Cardiac septum (tissue), 1 donor: Measurements from ENCODE around the gene SRPRB. TPM values are rescaled to one million over a fixed set of nuclear protein-coding genes. Genes with fewer than 3 reads are reported as not detected.

Source experiments
- DNase-seq: peaks from one replicate; pipeline ENCODE4 v3.0.0-alpha.2; 2020; ENCODE audit warnings: low spot score
- intact Hi-C: fragments of 100-400 bp; cut with DNase I; formaldehyde crosslinking; loops from one replicate; pipeline ENCODE4 v1.14.0; 2022
- long read RNA-seq: library from polyadenylated mRNA; unstranded; transcript quantifications from one replicate; pipeline ENCODE4 v2.0.0, GENCODE V29; 2021
- total RNA-seq: library from RNA; stranded (reverse); fragmentation: NEBNext Ultra II Directional; extraction: Animal tissue kit (Norgen Biotek cat#: 25700); gene quantifications from one replicate; pipeline ENCODE4 v1.2.1, GENCODE V29; 2021
- donor health status: DM: no; HTN: no; CAD: no.

Gene SRPRB, protein sequence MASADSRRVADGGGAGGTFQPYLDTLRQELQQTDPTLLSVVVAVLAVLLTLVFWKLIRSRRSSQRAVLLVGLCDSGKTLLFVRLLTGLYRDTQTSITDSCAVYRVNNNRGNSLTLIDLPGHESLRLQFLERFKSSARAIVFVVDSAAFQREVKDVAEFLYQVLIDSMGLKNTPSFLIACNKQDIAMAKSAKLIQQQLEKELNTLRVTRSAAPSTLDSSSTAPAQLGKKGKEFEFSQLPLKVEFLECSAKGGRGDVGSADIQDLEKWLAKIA
- 27.6 TPM for total RNA-seq
- long read RNA-seq, partial matches to known transcripts = 24 of 24 reads
- long read RNA-seq, other reads (novel, unspliced or antisense) = 0 of 24 reads

DNA sequence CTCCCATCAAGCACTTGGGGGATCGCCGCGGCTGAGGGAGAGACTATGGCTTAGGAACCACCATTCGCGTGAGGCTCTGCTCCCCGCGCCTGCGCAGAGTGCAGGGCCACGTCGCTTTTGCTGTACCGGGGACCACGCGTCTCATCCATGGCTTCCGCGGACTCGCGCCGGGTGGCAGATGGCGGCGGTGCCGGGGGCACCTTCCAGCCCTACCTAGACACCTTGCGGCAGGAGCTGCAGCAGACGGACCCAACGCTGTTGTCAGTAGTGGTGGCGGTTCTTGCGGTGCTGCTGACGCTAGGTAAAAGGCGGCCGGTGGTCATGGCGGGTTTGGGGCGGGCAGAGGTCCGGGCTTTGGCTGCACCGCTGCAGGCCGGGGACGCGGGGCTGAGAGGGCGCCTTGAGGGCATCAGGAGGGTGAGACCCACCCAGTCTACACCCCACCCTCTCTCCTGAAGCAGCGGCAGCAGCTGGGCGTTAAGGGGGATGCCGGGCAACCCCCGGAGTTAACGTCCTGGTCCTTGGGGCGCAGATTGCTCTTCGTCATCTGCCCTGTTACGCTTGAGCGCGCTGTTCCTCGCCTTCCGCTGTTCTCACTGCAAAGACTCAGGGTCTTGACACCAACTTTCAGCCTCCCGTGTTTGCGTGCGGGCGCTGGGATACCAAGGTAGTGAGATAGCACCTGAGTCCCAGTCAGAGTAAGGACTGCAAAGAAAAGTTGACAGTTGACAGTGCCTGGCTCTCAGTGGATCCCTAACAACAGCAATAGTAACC is at the start of gene SRPRB:
Gene SRPRB (plus strand): TSS at position 114 of the 774 bp plus-strand sequence. CDS start 34 bp downstream, at position 148.
- intact Hi-C loops = loop anchor here (5.0 to 10.0 kb wide), 3 partner anchors 144 to 1081 kb away; partner anchors contain the start of genes ANAPC13, CEP63, NPHP3 and TOPBP1
- peak; percentile 97 for DNase-seq

DNA sequence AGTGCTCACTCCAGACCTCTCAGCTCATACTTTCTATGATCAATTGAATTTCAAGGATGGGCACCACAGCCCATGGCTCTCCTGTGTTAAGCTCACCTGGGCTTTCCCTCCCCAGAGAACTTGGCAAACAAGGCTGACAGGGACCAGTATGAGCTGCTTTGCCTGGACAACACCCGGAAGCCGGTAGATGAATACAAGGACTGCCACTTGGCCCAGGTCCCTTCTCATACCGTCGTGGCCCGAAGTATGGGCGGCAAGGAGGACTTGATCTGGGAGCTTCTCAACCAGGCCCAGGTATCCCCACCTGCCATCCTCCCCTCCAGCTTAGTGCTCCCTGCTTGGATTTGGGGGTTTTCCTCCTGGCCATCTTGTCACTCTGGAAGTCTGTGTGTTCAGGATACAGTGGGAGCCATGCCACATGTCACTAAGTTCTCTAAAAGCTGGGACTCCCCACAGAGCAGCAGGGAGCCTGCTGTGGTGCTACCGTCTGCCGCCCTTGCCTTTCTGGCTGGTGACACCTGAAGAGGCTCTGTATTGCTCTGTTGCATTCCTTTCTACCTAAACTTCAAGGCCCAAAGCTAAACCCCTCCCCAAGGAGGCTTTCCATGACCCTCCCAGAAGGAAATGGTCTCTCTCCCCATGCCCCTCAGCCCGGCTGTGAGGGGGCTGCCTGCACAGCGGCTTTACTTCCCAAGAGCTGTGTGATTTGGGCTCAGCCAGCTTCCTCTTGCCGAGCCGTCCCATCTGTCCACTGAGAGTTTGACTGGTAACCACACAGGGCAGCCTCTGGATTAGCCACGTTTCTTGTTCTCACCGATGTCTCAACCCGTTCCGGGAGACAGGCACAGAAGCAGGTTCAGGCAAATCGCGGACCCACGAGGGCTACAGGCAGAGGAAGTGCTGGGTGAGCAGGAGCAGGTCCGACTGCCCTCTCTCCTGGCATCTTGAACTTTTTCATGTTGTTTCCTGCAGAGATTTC is 48.6 kb upstream of the SRPRB start:
- no peak for DNase-seq
- intact Hi-C loops = no loop called here

DNA sequence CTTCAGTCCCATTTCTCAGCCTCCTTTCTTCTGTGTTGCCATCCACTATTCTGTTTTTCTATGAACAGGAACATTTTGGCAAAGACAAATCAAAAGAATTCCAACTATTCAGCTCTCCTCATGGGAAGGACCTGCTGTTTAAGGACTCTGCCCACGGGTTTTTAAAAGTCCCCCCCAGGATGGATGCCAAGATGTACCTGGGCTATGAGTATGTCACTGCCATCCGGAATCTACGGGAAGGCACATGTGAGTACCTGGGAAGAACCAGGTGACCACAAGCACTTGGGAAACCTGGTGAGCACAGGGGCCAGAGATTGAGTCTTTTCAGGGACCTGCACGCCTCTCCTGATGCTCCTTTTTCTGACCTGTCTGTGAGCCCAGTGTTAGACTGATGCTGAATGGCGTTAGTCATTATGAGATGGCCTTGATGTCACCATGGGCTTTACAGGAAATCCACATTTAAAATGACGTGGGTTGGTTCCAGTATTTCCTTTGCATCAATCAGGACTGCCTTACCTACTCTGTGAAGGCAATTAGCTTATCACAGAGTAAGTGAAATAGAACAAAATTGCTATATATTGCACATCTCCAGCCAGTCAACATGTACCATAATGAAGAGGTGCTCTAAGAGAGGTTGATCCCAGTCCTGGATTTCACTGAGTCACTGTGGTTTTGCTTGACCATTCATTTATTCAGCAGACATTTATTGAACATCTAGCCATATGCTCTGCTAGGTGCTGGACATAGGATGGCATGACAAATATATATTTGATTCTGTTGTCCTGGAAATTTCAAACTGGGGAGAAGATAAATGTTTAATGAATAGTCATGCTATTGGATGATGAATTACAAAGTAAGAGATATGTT is 47.7 kb upstream of the SRPRB start:
- DNase-seq = no peak

DNA sequence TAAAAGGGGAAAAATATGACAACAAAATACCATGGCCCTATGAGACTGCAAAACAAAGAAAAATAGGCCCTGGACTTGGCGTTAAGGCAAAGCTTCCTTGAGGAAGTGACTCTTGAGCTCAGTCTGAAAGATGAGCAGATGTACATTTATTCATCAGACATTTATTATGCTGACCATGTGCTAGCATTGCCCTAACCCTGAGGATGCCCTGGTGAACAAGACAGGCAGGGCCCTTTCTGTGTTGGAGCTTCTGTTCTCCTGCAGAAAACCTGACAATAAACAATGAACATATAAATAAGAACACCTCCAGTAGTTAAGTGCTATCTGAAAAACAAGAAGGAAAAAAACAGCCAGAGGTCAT is 47.1 kb upstream of the SRPRB start:
- intact Hi-C loops = no loop called here
- DNase-seq = no peak

More for the DNA sequence above, 47.7 kb upstream of the SRPRB start:
- intact Hi-C loops = no loop called here

DNA sequence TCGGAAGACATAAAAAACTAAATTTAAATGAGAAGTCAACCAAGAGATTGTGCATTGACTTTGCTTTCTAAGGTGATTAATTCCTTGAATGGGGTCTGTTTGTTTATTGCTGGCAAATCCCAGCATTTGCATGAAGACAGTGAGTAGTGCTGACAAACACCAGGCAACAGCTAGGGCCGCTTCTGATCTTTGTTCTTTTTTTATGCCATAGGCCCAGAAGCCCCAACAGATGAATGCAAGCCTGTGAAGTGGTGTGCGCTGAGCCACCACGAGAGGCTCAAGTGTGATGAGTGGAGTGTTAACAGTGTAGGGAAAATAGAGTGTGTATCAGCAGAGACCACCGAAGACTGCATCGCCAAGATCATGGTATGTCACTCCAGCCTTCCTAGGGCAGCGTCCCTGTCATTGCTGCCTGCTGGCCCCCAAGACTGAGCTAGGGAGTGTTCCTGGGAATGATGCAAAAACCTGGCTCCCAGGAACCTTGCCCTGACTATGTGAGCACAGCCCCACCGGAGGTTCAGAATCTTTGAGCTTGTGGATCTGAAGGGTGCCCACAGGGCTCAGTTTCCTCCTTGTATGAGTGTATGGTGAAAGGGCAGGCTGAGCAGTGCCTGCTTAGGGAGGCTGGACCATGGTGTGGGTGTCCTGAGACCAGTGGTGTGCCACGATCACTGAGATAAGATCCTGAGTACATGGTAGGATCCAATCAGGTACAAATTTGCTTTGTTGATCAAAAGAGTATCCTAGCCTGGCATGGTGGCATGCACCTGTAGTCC is 46.5 kb upstream of the SRPRB start:
- intact Hi-C loops = no loop called here
- DNase-seq = no peak

DNA sequence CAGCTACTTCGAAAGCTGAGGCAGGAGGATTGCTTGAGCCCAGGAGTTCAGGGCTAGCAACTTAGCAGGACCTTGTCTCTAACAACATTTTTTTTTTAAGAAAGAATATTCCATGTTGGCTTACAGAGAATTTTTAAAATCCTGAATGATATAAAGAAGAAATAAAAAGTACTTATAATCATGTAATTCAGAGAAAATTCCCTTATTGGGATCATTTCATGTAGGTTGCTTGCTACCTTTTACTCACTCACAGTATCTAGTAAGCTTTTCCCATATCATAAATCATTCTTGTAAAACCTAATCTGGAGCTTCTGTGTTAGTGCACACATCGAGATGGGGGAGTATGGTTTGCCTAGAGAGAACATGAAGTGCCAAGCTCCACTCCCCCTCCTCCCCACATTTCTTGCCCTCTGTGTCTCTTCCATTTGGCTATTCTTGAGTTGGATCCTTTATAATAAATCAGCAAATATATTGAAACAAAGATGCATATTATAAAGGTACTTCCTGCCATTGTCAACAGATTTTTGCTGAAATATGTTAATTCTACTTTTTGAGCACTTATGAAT is 45.8 kb upstream of the SRPRB start:
- no peak for DNase-seq
- intact Hi-C loops = no loop called here

DNA sequence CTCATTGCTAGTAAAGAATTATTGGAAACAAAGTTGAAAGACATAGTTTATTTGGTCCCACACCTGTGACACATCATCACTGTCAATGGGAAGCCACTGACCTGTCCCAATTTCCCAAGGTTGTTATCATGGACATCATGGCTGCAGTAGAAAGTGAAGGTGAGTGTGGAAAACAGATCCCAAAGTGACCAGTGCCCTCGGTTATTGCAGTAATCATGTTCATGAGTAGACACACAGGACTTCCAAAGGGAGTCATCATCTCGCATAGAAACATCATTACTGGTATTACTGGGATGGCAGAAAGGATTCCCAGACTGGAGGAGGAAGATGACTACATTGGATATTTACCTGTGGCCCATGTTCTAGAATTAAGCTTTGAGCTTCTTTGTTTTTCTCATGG is 44.7 kb upstream of the SRPRB start:
- no peak for DNase-seq
- intact Hi-C loops = no loop called here

DNA sequence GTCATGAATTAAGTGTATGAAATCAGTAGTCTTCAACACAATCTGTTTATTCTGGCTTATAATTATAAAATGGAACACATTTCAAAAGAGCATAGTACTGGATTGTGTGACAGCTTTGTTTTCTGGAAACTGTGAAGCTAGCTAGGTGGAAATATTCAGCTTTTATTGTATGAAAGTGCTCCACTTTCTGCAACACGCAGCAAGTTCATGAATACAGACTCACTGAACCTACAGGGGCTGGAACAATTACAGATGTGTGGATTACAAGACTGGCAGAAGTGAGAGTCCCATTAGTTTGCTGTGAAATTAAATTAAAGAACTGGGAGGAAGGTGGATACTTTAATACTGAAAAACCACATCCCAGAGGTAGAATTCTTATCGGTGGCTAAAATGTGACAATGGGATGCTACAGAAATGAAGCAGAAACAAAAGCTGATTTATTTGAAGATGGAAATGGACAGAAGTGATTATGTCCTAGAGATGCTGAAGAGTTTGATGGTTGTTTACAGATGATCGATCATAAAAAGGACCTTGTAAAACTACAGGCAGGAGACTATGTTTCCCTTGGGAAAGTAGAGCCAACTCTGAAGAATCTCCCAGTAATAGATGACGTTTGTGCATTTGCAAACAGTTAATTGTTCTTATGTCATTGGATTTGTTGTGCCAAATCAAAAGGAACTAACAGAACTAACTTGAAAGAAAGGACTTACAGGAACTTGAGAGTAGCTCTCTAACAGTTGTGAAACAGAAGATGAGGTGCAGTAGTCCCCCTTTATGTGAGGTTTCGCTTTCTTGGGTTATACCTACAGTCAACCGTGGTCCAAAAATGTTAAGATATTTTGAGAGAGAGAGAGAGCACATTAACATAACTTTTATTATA is 43.8 kb upstream of the SRPRB start:
- intact Hi-C loops = no loop called here

DNA sequence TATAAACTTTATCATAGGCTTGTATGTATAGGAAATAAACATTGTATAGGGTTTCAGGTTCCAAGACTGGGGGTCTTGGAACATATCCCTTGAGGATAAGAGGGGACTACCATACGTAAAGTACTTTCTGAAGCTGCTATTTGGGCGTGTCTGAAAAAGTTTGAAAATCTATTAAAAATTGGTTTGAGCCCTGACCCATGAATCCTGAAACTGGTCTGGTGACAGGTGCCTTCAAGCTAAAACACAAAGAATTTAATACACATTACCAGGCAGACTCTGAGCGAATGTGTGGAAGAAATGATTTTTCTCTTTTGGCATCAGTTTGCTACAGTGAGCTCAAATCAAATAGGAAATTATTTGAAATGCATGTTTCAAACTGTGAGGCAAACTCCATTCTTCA is 43.1 kb upstream of the SRPRB start:
- no peak for DNase-seq
- intact Hi-C loops = no loop called here

More for the DNA sequence above, 43.8 kb upstream of the SRPRB start:
- DNase-seq = no peak

DNA sequence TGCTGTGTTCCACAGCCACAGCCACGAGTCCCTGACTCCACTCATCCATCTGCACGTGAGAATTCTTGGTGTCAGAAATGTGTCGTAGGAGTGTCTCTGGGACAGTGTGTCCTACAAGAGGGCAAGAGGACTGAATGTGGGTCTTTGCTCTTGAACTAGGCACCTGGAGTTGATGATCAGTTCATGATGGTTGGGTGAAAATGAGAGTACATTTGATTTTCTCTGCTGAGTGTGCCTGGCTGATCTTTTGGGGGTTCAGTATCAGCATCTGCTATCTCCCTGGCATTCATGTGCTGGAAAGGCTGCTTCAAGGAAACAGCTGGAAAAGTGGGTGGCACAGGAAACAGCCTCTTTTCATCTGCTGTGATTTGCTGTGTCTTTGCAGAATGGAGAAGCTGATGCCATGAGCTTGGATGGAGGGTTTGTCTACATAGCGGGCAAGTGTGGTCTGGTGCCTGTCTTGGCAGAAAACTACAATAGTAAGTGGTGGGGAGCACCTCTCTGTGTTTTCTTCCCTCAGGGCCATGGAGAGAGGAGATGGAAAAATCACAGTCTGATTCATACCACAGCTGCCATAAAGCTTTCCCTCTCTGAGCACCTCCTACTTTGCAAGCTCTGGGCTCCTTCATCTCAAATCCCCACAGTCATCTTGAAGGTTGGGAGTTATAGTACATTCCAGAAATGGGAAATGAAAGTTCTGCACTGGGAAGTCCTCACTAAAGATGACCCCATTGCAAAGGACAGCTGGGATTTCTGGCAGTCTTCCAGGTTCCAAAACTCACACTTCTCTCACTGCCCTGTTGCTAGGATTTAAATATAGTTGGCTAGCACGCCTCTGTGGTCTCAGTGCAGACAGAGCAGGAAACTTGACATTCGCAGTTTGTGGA is 41.6 kb upstream of the SRPRB start:
- intact Hi-C loops = no loop called here
- DNase-seq = no peak

DNA sequence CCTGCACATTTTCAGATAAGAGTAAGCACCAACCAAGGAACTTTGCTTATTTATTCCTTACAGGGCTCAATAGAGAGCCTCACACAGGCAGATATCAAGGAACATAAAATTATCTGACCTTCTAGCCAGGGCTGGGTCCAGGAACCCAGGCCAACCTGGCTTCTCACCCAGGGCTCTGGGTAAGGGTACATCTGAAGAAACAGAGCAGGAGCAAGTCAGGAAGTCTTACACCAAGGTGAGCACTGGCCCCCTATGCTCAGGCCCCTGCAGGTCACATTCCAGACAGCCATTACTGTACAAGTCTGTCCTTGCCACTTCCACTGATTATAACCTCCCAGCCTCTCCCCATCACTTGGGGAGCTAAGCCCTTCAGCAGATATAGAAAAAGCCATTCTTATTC is 40.4 kb upstream of the SRPRB start:
- intact Hi-C loops = no loop called here
- DNase-seq = no peak

DNA sequence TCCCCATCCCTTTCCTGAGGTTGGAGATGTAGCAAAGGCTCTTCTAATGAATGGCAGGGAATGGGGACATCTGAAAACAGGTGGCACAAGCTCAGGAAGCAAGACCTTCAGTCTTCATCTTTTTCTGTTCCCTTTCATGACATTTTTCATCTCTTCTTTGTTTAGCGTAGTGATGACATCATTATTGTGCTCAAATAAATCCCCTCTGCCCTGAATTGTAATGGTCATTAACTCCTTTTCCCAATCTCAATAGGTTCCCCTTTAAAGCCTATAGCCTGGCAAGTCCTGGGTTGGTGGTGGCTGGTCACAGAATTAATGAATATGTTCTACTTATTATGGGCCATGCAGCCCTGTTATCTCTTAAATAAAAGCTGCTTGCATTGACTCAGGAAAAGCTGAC is 38.0 kb upstream of the SRPRB start:
- intact Hi-C loops = no loop called here
- DNase-seq = no peak

DNA sequence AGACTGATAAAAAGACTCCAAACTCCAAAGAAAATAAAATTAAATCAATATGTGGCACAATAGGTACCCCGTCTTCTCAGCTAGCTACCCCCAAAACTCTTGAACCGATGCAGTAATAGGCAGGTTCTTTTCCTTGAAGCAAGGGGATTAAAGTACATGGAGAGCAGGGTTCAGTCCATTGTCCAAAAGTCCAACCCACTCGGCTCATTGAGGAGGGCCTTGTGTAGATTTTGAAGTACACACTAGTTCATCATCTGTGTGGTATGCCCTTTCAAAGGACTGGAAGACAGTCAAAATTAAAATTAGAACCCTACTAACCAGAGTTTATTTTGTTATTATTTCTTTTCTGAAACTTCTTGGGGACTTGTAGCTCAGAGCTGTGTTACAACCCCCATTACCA is 36.1 kb upstream of the SRPRB start:
- DNase-seq = no peak

DNA sequence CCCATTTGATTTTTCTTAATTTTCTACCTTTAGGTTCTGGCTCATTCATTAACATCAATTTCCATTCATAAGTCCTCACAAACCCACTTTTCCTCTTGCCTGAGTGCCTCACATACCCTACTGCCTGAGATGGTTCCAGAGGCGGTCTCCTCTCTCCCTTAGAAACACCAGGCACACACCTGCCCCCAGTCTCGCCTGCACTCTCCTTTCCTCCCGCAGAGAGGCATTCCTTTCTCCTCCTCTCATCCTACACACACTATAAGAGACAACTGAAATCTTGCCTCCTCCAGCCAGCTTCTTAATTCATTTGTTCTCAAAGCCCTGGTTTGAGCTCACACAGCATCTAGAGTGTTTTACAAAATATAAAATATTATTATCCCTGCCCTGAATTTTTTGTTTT is 31.9 kb upstream of the SRPRB start:
- intact Hi-C loops = no loop called here
- DNase-seq = no peak

More for the DNA sequence above, 36.1 kb upstream of the SRPRB start:
- intact Hi-C loops = no loop called here

DNA sequence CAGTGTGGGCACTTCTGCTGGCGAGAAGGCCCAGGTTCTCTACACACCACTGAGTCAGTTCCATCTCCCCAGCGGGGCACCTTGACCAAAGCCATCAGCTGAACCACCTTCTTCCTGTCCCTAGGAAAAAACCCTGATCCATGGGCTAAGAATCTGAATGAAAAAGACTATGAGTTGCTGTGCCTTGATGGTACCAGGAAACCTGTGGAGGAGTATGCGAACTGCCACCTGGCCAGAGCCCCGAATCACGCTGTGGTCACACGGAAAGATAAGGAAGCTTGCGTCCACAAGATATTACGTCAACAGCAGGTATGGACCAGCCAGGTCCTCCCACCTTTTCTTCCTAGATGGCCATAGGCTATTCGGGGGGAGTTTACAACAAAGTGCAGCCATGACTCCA is 30.3 kb upstream of the SRPRB start:
- intact Hi-C loops = no loop called here
- no peak for DNase-seq

DNA sequence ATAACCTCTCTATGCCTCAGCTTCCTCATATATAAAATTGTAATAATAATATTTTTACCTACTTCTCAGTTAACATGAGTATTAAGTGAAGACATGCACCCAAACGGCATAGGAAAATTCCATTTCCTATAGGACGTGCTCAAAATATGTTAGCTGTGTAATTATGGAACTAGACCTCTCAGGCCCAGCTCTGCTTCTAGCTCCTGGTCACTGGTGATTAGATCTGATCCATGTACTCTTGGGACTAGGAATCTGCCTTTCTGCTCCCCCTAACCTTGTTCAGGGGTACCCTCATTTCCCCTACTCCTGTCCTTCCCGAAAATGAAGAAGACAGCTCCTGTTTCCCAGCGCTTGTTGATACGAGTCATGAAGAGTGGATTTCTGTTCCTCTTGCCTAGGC is 29.8 kb upstream of the SRPRB start:
- DNase-seq = no peak
- intact Hi-C loops = no loop called here
